HG03280 (cell line): ENCODE data around the gene SP1.
A peak's percentile ranks its signal among the peaks of the same experiment; 100 is the strongest.
"Not testable (repeated sequence)": the region's sequence is repeated elsewhere in the genome, so short reads cannot be mapped to it uniquely, and the experiment has no call there.

Source experiments
- ATAC-seq: cut with Tn5 transposase; IDR thresholded peaks from one replicate; pipeline ENCODE4 v1.9.1; 2021; ENCODE audit warnings: mild to moderate bottlenecking, moderate library complexity; ENCODE audit not compliant: unreplicated experiment

The SP1 gene

DNA sequence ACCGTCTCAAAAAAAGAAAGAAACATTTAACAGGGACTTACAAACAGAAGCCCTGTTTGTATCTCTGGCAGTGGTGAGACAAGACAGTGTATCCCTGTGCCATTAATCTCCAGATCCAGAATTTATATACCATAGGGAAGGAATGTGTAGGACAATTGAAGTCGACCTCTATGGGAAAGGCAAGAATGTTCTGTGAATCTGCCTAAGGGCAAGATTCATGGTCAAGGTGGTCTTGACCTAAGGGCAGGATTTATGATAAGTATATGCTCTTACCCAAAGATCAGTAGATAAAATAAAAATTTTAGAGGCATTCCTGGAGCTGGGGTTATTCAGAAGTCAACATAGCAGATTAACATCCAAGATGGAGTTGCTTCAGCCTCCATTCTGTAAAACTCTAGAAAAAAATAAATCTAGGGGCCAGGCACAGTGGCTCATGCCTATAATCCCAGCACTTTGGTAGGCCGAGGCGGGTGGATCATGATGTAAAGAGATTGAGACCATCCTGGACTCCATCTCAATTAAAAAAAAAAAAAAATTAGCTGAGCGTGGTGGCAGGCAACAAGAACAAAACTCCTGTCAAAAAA lies 21.0 kb upstream of the SP1 start:
- ATAC-seq, result no peak

DNA sequence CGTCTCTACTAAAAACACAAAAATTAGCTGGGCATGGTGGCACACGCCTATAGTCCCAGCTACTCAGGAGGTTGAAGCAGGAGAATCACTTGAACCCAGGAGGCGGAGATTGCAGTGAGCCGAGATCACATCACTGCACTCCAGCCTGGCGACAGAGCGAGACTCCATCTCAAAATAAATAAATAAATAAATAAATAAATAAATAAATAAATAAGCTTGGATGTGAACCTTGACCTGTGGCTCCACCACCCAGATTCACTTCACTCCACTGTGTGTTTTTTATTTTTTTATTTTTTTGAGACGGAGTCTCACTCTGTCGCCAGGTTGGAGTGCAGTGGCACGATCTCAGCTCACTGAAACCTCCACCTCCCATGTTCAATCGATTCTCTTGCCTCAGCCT lies 18.3 kb upstream of the SP1 start:
- ATAC-seq, result not testable (repeated sequence)

DNA sequence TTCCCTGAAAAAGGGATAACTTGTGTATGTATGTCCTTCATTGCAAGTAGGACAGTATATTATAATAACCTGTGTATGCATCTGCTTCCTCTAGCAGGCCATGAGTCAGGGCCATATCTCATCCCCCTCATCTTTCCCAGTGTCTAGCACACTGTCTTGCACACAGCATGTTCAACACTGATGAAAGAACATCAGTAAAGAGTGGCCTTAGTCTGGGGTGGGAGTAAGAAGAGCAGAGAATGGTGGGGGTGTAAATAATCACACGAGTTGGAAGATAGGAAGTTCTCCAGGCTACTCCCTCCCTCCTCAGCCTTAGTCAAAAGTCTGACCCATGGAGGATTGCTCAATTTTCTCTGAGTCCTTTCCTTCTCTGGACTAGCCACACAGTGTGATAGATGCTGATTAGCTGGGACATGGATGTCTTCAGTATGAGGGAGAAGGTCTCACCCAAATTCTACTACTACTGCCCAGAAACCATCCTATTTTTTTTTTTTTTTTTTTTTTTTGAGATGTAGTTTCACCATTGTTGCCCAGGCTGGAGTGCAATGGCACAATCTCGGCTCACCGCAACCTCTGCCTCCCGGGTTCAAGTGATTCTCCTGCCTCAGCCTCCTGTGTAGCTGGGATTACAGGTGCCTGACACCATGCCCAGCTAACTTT lies 14.6 kb upstream of the SP1 start:
- ATAC-seq, result no peak

DNA sequence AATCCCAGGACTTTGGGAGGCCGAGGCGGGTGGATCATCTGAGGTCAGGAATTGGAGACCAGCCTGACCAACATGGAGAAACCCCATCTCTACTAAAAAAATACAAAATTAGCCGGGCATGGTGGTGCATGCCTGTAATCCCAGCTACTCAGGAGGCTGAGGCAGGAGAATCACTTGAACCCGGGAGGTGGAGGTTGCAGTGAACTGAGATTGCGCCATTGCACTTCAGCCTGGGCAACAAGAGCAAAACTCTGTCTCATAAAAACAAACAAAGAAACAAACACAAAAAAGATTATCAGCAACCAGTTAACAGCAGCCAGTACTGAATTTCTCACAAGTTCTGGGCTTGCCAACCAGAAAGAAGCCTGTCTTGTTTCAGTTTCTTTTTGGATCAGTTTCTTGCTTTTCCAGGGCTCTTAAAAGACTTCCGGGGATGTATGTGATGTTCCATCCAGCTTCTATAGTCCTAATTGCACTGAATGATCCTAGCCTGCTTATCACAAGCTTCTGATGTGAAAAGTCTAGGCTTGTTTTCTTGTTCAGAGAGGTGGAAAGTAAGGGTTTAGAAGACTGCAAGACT lies 6.3 kb upstream of the SP1 start:
- not testable (repeated sequence) for ATAC-seq

DNA sequence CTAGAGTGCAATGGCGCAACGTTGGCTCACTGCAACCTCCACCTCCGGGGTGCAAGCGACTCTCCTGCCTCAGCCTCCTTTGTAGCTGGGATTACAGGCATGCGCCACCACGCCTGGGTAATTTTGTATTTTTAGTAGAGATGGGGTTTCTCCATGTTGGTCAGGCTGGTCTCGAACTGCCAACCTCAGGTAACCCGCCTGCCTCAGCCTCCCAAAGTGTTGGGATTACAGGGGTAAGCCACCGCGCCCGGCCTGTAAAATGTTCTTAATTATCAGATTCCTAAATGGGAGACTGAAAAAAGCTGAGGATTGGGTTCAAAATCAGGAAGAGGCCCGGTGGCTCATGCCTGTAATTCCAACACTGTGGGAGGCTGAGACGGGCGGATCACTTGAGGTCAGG lies 5.7 kb upstream of the SP1 start:
- not testable (repeated sequence) for ATAC-seq

DNA sequence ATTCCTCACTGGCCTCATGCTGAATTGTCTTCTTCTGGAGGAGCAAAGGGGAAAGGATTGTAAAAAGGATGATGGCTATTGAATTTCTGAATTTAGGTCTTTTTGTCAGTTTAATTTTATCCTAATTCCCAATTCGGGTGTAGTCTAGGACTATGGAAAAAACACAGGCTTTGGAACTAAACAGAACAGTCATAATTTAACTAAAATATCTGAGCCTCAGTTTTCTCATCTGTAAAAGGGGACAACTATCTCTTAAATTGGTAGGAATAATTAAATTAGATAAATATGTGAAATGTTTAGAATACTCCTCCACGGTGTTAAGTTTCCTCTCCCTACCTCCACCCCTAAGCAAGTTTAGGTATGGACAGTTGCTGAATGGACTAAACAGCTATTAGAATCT lies 3.2 kb upstream of the SP1 start:
- no peak for ATAC-seq

DNA sequence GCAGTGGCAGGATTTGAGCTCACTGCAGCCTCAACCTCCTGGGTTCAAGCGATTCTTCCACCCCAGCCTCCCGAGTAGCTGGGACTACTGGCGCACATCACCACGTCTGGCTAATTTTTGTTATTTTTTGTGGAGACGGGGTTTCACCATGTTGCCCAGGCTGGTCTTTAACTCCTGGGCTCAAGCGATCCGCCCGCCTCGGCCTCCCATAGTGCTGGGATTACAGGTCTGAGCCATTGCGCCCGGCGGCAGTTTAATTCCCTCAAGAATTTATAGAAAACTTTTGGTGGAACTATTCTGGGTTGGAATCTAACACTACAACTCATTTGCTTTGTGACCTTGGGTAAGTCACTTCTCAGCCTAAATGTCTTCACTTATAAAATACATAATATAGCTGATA lies 1.8 kb upstream of the SP1 start:
- no peak for ATAC-seq

DNA sequence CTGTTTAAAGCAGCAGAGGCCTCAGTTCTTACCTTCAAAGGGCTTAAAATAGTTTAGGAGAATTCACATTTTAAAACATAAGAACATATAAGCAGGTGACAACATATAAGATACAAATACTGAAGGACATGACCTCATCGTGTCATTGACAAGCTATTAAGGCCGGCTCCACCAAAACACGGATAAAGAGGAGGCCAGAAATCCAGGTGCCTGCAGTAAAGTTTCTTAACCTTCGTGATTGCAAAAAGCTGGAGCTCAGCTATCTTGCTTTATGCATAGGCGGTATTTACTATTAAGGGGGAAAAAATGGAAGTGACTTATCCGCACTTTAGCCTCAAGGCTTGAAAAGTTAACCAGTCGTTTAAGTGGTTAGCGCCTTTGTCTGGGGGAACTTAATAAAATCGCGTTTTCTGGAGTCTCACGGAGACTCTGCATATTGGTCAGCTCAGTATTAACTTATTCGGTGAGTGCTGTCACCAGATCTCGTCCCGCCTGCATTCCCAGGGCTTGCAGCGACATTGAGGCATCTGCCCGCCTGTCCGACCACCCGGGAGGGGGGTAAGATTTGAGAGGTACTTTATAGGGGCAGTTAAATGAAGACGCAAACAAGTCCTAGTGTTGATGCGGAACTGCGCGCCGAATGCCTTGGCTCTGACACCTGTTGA lies 1.1 kb upstream of the SP1 start:
- ATAC-seq, result no peak

DNA sequence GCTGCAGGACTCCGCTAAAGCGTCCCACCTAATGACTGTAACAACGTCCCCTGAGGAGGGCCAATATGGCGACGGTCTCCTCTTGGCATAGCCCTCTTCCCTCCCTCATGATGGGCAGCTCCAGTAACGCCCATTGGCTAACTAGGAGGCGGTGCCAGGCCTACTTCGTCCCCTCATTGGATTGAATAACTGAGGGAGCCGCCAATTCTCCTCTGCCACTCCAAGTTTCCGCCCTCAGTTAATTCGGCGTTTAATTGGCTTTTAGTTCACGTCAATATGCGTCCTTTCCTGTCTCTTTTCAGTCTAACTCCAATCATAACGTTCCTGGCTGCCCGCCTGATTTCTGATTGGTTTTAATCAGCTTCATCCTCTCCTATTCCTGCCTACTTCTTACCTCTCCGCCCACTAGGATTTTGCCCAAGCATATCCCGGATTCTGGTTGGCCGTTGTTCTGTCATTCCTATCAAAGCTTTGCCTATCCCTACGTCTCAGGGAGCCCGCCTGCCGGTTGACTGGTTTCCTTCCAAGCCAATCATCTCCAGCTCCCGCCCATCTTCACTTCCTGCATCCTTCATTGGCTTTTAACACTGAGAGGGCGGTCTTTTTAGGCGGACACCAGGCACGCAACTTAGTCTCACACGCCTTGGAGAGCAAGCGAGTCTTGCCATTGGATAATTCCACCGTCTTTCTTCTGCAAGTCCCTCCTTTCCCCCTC lies 430 bp upstream of the SP1 start:
- peak; percentile 75 for ATAC-seq

DNA sequence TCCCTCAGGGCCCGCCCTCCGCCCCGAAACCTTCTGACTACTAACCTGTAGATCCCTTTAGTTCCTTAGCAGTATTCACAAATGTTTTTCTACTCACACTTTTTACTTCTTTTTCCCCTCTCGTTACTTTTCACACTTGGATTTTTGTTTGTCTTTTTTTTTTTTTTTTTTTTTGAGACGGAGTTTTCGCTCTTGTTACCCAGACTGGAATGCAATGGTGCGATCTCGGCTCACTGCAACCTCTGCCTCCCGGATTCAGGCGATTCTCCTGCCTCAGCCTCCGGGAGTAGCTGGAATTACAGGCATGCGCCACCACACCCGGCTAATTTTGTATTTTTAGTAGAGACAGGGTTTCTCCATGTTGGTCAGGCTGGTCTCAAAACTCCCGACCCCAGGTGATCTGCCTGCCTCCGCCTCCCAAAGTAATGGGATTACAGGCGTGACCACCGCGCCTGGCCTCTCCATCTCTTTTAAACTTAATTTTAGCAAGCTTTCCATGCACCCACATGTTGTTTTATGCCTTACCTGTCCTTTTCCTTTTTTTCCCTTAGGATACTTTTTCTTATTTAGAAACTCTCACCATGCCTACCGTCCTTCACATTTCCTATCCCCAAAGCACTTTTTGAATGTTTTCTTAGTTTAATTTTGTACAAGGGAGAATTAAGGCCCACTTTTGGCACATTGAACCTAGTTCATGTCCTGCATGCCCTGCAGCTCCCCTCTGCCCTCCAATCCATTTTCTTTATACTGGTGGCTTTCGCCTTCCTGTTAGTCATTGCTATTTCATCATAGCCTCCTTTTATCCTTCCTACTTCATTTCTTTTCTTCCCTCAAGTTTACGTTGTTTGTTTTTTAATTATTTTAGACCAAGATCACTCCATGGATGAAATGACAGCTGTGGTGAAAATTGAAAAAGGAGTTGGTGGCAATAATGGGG lies 1.1 kb downstream of the SP1 start:
- ATAC-seq, result no peak

DNA sequence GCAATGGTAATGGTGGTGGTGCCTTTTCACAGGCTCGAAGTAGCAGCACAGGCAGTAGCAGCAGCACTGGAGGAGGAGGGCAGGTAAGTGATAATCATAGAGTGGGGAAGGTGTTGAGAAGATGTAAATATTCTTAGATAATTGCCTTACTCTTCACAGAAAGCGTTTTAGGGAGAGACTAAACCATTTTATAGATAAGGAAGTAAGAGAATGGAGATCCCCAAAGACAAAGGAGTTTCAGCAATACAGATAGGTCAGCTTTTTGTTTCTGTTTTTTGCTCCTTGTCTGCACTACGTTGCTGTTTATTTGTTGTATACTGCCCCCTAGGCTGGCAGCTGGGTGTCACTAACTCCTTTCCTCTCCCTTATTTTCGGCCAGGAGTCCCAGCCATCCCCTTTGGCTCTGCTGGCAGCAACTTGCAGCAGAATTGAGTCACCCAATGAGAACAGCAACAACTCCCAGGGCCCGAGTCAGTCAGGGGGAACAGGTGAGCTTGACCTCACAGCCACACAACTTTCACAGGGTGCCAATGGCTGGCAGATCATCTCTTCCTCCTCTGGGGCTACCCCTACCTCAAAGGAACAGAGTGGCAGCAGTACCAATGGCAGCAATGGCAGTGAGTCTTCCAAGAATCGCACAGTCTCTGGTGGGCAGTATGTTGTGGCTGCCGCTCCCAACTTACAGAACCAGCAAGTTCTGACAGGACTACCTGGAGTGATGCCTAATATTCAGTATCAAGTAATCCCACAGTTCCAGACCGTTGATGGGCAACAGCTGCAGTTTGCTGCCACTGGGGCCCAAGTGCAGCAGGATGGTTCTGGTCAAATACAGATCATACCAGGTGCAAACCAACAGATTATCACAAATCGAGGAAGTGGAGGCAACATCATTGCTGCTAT lies 2.0 kb downstream of the SP1 start:
- ATAC-seq, result no peak

DNA sequence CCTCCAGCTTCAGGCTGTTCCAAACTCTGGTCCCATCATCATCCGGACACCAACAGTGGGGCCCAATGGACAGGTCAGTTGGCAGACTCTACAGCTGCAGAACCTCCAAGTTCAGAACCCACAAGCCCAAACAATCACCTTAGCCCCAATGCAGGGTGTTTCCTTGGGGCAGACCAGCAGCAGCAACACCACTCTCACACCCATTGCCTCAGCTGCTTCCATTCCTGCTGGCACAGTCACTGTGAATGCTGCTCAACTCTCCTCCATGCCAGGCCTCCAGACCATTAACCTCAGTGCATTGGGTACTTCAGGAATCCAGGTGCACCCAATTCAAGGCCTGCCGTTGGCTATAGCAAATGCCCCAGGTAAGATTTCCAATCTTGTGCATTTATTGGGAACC lies 3.3 kb downstream of the SP1 start:
- ATAC-seq, result no peak

DNA sequence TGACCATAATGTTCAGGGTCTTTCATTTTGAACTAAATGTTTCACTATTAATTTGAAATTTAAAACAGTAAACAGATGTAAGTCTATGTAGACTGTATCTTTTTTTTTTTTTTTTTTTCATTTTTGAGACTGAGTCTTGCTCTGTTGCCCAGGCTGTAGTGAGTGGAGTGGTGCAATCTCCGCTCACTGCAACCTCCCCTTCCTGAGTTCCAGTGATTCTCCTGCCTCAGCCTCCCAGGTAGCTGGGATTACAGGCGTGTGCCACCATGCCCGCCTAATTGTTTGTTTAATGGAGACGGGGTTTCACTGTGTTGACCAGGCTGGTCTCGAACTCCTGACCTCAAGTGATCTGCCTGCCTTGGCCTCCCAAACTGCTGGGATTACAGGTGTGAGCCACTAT lies 6.4 kb downstream of the SP1 start:
- not testable (repeated sequence) for ATAC-seq

DNA sequence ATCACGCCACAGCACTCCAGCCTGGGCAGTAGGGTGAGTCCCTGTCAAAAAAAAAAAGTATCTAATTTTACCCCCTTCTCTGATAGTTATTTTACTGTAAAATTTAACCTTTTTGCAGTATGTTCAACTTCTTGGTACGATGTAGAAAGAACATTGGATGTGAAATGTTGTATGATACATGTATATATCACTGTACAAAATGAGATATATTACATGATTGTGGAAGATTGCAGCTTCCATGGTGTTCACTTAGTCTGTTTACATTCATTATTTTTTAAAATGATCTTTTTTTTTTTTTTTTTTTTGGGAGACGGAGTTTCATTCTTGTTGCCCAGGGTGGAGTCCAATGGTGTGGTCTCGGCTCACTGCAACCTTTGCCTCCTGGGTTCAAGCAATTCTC lies 9.0 kb downstream of the SP1 start:
- no peak for ATAC-seq

DNA sequence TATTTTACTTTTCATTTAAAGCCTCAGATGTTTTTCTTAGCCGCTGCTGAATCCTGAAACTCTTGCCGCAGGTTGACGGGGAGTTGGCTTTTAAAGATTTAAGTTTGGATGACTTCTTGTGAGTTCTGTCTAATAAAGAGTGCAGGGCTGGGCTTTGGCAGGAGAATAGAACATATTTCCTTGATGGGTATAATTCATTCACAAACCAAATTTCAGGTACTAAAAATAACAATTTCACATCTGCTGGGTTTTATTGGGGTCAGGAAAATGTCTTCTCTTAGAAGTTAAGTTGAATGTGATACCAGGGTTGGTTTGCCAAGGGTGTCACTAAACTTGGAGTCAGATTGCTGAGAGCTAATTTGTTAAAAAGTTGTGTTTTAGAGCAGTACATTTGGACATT lies 9.7 kb downstream of the SP1 start:
- ATAC-seq, result no peak

DNA sequence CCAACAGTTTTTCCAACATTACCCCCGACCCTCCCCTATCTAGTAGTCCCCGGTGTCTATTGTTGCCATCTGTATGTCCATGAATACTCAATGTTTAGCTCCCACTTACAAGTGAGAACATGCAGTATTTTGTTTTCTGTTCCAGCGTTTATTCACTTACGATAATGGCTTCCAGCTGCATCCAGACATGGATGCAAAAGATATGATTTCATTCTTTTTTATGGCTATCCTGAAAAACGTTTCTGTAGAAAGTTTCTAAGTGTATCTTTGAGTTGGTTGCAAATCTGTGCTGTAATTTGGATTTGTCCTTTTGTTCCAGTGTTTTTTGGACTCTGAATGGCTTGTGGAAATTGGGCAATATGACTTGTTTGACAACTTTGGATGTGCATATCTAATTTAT lies 11.7 kb downstream of the SP1 start:
- ATAC-seq, result no peak

DNA sequence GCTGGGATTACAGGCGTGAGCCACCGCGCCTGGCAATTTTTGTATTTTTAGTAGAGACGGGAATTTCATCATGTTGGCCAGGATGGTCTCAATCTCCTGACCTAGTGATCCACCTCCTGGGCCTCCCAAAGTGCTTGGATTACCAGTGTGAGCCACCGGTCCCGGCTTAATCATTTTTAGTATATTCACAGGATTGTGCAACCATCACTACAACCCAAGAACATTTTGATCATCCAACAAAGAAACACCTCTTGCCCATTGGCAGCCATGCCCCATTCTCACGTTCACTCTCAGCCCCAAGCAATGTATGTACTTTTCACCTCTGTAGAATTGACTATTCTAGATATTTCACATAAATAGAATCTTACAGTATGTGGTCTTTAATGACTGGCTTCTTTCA lies 19.9 kb downstream of the SP1 start:
- ATAC-seq, result no peak

DNA sequence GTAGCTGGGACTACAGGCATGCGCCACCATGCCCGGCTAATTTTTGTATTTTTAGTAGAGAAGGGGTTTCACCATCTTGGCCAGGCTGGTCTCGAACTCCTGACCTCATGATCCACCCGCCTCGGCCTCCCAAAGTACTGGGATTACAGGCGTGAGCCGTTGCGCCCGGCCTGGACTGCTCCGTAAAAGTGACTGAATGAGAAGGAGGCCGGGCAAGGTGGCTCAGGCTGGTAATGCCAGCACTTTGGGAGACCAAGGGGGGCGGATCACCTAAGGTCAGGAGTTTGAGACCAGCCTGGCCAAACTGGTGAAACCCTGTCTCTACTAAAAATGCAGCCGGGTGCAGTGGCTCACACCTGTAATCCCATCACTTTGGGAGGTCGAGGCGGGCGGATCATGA lies 22.4 kb downstream of the SP1 start:
- not testable (repeated sequence) for ATAC-seq

DNA sequence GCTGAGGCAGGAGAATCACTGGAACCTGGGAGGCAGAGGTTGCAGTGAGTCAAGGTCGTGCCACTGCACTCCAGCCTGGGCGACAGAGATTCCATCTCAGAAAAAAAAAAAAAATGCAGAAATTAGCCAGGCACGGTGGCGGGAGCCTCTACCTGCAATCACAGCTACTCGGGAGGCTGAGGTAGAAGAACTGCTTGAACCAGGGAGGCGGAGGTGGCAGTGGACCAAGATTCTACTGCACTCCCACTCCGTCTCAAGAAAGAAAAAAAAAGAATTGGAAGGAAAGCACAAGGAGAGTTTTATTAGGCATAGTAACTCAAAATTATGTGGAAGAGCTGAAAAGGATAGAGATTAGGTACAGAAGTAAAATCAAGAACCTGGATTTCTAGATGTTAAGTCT lies 22.9 kb downstream of the SP1 start:
- no peak for ATAC-seq
